Measurements from ENCODE around the gene USP25. TPM values are rescaled to one million over a fixed set of nuclear protein-coding genes. Genes with fewer than 3 reads are reported as not detected.

USP25 gene, protein sequence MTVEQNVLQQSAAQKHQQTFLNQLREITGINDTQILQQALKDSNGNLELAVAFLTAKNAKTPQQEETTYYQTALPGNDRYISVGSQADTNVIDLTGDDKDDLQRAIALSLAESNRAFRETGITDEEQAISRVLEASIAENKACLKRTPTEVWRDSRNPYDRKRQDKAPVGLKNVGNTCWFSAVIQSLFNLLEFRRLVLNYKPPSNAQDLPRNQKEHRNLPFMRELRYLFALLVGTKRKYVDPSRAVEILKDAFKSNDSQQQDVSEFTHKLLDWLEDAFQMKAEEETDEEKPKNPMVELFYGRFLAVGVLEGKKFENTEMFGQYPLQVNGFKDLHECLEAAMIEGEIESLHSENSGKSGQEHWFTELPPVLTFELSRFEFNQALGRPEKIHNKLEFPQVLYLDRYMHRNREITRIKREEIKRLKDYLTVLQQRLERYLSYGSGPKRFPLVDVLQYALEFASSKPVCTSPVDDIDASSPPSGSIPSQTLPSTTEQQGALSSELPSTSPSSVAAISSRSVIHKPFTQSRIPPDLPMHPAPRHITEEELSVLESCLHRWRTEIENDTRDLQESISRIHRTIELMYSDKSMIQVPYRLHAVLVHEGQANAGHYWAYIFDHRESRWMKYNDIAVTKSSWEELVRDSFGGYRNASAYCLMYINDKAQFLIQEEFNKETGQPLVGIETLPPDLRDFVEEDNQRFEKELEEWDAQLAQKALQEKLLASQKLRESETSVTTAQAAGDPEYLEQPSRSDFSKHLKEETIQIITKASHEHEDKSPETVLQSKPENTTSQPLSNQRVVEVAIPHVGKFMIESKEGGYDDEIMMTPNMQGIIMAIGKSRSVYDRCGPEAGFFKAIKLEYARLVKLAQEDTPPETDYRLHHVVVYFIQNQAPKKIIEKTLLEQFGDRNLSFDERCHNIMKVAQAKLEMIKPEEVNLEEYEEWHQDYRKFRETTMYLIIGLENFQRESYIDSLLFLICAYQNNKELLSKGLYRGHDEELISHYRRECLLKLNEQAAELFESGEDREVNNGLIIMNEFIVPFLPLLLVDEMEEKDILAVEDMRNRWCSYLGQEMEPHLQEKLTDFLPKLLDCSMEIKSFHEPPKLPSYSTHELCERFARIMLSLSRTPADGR
- polyA plus RNA-seq (2013), result 44.5 and 45.5 TPM in 2 replicates

DNA sequence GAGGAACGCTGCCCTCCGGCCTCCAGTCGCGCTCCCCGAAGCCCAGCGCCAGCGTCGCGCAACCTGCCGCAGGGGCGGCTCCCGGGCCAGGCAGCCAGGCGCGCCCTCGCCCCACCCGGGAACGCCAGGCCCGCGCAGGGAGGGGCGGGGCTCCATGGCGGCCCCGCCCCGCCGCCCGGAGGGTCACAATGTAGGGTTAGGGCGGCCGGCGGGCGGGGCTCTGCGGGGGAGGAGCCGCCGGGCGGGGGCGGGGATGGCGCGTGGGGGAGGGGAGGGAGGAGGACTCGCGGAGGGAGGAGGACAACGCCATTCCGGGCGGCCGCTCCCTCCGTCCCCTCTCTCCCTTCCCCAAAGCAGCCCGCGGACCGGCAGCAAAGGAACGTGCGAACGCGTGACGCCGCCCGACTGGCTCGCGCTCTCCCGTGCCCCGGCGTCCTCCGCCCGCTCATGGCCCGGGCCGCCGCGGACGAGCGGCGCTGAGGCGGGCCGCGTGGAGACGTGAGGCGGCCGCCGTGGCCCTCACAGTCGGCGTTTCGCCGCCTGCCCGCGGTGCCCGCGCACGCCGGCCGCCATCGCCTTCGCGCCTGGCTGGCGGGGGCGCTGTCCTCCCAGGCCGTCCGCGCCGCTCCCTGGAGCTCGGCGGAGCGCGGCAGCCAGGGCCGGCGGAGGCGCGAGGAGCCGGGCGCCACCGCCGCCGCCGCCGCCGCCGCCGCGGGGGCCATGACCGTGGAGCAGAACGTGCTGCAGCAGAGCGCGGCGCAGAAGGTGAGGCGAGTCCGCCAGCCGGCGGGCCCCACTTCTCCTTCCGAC lies at the start of gene USP25:
Gene USP25, plus strand, starts transcription at position 309 of the 810 bp plus-strand sequence. Its CDS starts 412 bp downstream, at position 721.
- peaks cover 13% of the 10 kb centered on the region for H3K79me2 ChIP-seq (ENCODE audit: control insufficient read depth, insufficient read depth, low read length, poor library complexity)
- H3K9ac ChIP-seq (ENCODE audit: low read length), result peak within 1 kb of the TSS; percentile 89
- H3K79me1 ChIP-seq (ENCODE audit: low read length), result peaks cover 12% of the 10 kb centered on the region
- H3K27me3 ChIP-seq (ENCODE audit: insufficient read depth, low read length), result no peaks in the 10 kb centered on the region
- H3K4me1 ChIP-seq (ENCODE audit: control insufficient read depth in 1 of 2, insufficient read depth in 2 of 2, low read length in 2 of 2), result no peaks in the 10 kb centered on the region
- H3K4ac ChIP-seq (ENCODE audit: low read depth, low read length), result peak within 1 kb of the TSS; percentile 100
- H3K9me3 ChIP-seq (ENCODE audit: insufficient read depth, low read depth, low read length), result no peaks in the 10 kb centered on the region
- H3K18ac ChIP-seq (ENCODE audit: low read length), result peak within 1 kb of the TSS; percentile 99
- peak within 1 kb of the TSS; percentile 99 for H2BK5ac ChIP-seq (ENCODE audit: low read depth, low read length, poor library complexity)
- H3K23ac ChIP-seq (ENCODE audit: low read length), result no peak within 1 kb of the TSS
- DNase-seq, result peak; percentile 89 to 96
- peak within 1 kb of the TSS; percentile 98 for H3K4me2 ChIP-seq (ENCODE audit: low read length)
- H4K91ac ChIP-seq (ENCODE audit: low read depth, low read length), result peak within 1 kb of the TSS; percentile 94
- H2BK120ac ChIP-seq (ENCODE audit: insufficient read depth, low read length, poor library complexity), result peak within 1 kb of the TSS; percentile 97
- H3K36me3 ChIP-seq (ENCODE audit: control insufficient read depth in 1 of 2, insufficient read depth in 2 of 2, low read length in 2 of 2), result no peaks in the 10 kb centered on the region
- H4K12ac ChIP-seq (ENCODE audit: low read depth, low read length), result peak within 1 kb of the TSS; percentile 96
- peak within 1 kb of the TSS; percentile 100 for H3K14ac ChIP-seq (ENCODE audit: low read length)
- peak within 1 kb of the TSS; percentile 88 for H3K4me3 ChIP-seq (ENCODE audit: low read depth, low read length)
- peak within 1 kb of the TSS; percentile 97 for H2AK5ac ChIP-seq (ENCODE audit: low read length)
- WGBS (ENCODE audit: extremely low coverage, insufficient coverage, insufficient read length), result no CpG with 5 or more reads among the region's 123 CpGs
- H2BK12ac ChIP-seq (ENCODE audit: low read length), result peak within 1 kb of the TSS; percentile 81
- H3K27ac ChIP-seq (ENCODE audit: low read depth, low read length), result peak within 1 kb of the TSS; percentile 99
- peak within 1 kb of the TSS; percentile 93 for H2AFZ ChIP-seq (ENCODE audit: insufficient read depth, low read length, poor library complexity)
- peak within 1 kb of the TSS; percentile 94 for H4K8ac ChIP-seq (ENCODE audit: low read depth, low read length)

DNA sequence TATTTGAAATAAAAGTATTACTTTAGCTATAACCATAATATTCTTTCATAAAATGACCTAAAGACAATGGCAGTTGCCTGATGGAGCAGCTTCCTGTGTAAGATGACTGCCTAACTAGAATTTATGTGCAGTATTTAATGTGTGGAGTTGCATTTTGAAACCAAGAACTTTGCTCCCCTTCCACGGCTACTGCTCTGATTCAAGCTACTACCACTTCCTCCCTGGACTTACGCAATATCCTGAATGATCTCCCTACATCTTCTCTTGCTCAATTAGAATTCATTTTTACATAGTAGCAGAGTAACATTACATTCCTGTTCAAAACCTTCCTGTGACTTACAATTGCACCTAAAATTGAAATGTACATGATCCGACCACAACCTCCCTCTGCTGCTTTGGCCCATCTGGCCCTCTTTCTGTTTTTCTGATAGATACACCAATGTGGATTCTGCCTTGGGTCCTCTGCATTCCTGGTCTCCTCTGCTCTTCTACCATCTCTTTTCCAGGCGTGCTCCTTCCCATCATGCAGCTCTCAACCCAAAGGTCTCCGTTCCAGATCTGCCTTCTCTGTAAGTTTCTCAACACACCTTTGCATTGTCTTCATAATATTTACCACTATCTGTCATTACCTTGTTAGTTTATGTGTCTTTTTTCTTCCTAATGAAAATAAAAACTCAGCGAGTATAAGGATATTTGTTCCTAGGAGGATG lies 47.4 kb upstream of the USP25 start:
- Histone ChIP-seq H2AFZ (ENCODE audit: insufficient read depth, low read length, poor library complexity) (no peak overlapping the region), H3K36me3 (ENCODE audit: control insufficient read depth in 1 of 2, insufficient read depth in 2 of 2, low read length in 2 of 2) (no peaks in the 10 kb centered on the region), H3K79me1 (ENCODE audit: low read length) (no peaks in the 10 kb centered on the region), H3K4me2 (ENCODE audit: low read length) (no peak overlapping the region), H3K9me3 (ENCODE audit: insufficient read depth, low read depth, low read length) (no peaks in the 10 kb centered on the region), H3K79me2 (ENCODE audit: control insufficient read depth, insufficient read depth, low read length, poor library complexity) (no peaks in the 10 kb centered on the region), H3K27me3 (ENCODE audit: insufficient read depth, low read length) (no peaks in the 10 kb centered on the region), H2BK120ac (ENCODE audit: insufficient read depth, low read length, poor library complexity) (peak overlapping the region; percentile 51), H4K91ac (ENCODE audit: low read depth, low read length) (no peak overlapping the region), H3K9ac (ENCODE audit: low read length) (no peak overlapping the region), H3K4me3 (ENCODE audit: low read depth, low read length) (no peak overlapping the region), H3K23ac (ENCODE audit: low read length) (no peak overlapping the region), H3K18ac (ENCODE audit: low read length) (no peak overlapping the region), H2BK12ac (ENCODE audit: low read length) (no peak overlapping the region), H3K4me1 (ENCODE audit: control insufficient read depth in 1 of 2, insufficient read depth in 2 of 2, low read length in 2 of 2) (no peaks in the 10 kb centered on the region), H4K8ac (ENCODE audit: low read depth, low read length) (no peak overlapping the region), H2BK5ac (ENCODE audit: low read depth, low read length, poor library complexity) (no peak overlapping the region), H3K4ac (ENCODE audit: low read depth, low read length) (no peak overlapping the region), H3K27ac (ENCODE audit: low read depth, low read length) (no peak overlapping the region), H4K12ac (ENCODE audit: low read depth, low read length) (no peak overlapping the region), H2AK5ac (ENCODE audit: low read length) (no peak overlapping the region), H3K14ac (ENCODE audit: low read length) (no peak overlapping the region)
- no CpG with 5 or more reads among the region's 6 CpGs for WGBS (ENCODE audit: extremely low coverage, insufficient coverage, insufficient read length)
- peak in 1 of 2 donors; percentile 47 for DNase-seq

DNA sequence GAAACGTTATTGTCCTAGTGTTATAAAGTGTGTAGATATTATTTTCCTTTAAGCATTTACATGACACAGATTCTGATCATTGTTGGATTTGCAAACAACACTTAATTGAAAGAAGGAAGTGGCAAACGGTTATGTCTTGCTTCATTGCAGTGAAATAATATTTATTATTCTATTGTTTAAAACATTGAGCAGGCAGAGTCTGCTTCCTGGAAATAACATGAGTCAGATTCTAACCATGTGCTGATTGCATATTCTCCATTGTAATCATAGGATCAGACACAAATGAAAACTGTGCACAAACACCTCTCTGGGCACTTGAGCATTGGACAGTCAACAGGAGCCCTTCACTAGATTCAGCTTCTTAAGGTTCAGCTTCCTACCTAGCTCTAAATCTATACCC lies 46.8 kb upstream of the USP25 start:
- H3K27ac ChIP-seq (ENCODE audit: low read depth, low read length), result no peak overlapping the region
- no peak overlapping the region for H3K4me3 ChIP-seq (ENCODE audit: low read depth, low read length)
- no peak overlapping the region for H4K8ac ChIP-seq (ENCODE audit: low read depth, low read length)
- H4K91ac ChIP-seq (ENCODE audit: low read depth, low read length), result no peak overlapping the region
- H4K12ac ChIP-seq (ENCODE audit: low read depth, low read length), result no peak overlapping the region
- H3K36me3 ChIP-seq (ENCODE audit: control insufficient read depth in 1 of 2, insufficient read depth in 2 of 2, low read length in 2 of 2), result no peaks in the 10 kb centered on the region
- peak in 1 of 2 donors; percentile 53 for DNase-seq
- no peak overlapping the region for H2BK12ac ChIP-seq (ENCODE audit: low read length)
- H3K4me2 ChIP-seq (ENCODE audit: low read length), result no peak overlapping the region
- H2BK120ac ChIP-seq (ENCODE audit: insufficient read depth, low read length, poor library complexity), result no peak overlapping the region
- H3K79me1 ChIP-seq (ENCODE audit: low read length), result no peaks in the 10 kb centered on the region
- no peak overlapping the region for H2AFZ ChIP-seq (ENCODE audit: insufficient read depth, low read length, poor library complexity)
- no peak overlapping the region for H3K9ac ChIP-seq (ENCODE audit: low read length)
- H3K79me2 ChIP-seq (ENCODE audit: control insufficient read depth, insufficient read depth, low read length, poor library complexity), result no peaks in the 10 kb centered on the region
- no peaks in the 10 kb centered on the region for H3K27me3 ChIP-seq (ENCODE audit: insufficient read depth, low read length)
- no peaks in the 10 kb centered on the region for H3K4me1 ChIP-seq (ENCODE audit: control insufficient read depth in 1 of 2, insufficient read depth in 2 of 2, low read length in 2 of 2)
- no peak overlapping the region for H3K18ac ChIP-seq (ENCODE audit: low read length)
- no peak overlapping the region for H3K4ac ChIP-seq (ENCODE audit: low read depth, low read length)
- WGBS (ENCODE audit: extremely low coverage, insufficient coverage, insufficient read length), result no CpG with 5 or more reads among the region's 2 CpGs
- H3K14ac ChIP-seq (ENCODE audit: low read length), result no peak overlapping the region
- H2BK5ac ChIP-seq (ENCODE audit: low read depth, low read length, poor library complexity), result no peak overlapping the region
- H3K23ac ChIP-seq (ENCODE audit: low read length), result no peak overlapping the region
- no peak overlapping the region for H2AK5ac ChIP-seq (ENCODE audit: low read length)
- H3K9me3 ChIP-seq (ENCODE audit: insufficient read depth, low read depth, low read length), result no peaks in the 10 kb centered on the region

All from trophoblast cell (in vitro differentiated cells and primary cell).